HL-60 (cell line): ENCODE results near the gene FSIP1.

Experiments
- DNase-seq, 2 experiments: peaks; one replicate each; pipeline ENCODE4 v3.0.0-alpha.2; 2010 to 2020; ENCODE audit warnings: low read depth in 1 of 2, low spot score in 1 of 2
- H3K27ac ChIP-seq: fragments of 250-450 bp; sonication (Bioruptor Pico); replicated peaks from 2 replicates; pipeline ENCODE4 v1.5.1; 2020; ENCODE audit warnings: mild to moderate bottlenecking, moderate library complexity
- H3K27me3 ChIP-seq: fragments of 250-450 bp; sonication (Bioruptor Pico); 2 replicates; pipeline ENCODE4 v1.5.1; 2021; ENCODE audit warnings: mild to moderate bottlenecking, moderate library complexity; ENCODE audit not compliant: insufficient read depth, poor library complexity, severe bottlenecking
- H3K4me3 ChIP-seq: replicated peaks from 2 replicates; pipeline ENCODE4 v1.5.1; 2011; ENCODE audit warnings: mild to moderate bottlenecking, control low read depth, low read length; ENCODE audit not compliant: insufficient read depth
- GABPA ChIP-seq: IDR thresholded peaks from 2 replicates; pipeline ENCODE4 v1.6.1; 2012; ENCODE audit warnings: low read depth
- POLR2AphosphoS5 ChIP-seq: IDR thresholded peaks from 2 replicates; pipeline ENCODE4 v1.6.1; 2012; ENCODE audit warnings: low read depth
- SPI1 ChIP-seq: IDR thresholded peaks from 2 replicates; pipeline ENCODE4 v1.6.1; 2012; ENCODE audit warnings: low read depth, mild to moderate bottlenecking, borderline replicate concordance
- TF ChIP-seq, protein P1 (sequence below): IDR thresholded peaks from 2 replicates; pipeline ENCODE4 v1.6.1; 2012; ENCODE audit warnings: low read depth; ENCODE audit not compliant: insufficient replicate concordance
- TF ChIP-seq, protein P2 (sequence below): IDR thresholded peaks from one replicate; pipeline ENCODE4 v1.5.1; 2011; ENCODE audit warnings: low read length, control low read depth, inconsistent platforms; ENCODE audit not compliant: insufficient read depth

FSIP1 gene

DNA sequence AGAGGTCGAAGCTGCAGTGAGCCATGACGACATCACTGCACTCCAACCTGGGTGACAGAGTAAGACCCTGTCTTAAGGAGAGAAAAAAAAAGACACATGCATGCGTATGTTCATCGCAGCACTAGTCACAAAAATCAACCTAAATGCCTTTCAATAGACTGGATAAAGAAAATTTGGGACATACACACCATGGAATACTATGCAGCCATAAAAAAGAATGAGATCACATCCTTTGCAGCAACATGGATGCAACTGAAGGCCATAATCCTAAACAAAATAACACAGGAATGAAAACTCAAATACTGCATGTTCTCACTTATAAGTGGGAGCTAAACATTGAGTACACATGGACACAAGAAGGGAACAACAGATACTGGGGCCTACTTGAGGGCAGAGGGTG, 53.1 kb downstream of the FSIP1 start:
- peaks cover 2% of the 10 kb centered on the region for H3K27me3 ChIP-seq
- TF ChIP-seq, protein P1, sequence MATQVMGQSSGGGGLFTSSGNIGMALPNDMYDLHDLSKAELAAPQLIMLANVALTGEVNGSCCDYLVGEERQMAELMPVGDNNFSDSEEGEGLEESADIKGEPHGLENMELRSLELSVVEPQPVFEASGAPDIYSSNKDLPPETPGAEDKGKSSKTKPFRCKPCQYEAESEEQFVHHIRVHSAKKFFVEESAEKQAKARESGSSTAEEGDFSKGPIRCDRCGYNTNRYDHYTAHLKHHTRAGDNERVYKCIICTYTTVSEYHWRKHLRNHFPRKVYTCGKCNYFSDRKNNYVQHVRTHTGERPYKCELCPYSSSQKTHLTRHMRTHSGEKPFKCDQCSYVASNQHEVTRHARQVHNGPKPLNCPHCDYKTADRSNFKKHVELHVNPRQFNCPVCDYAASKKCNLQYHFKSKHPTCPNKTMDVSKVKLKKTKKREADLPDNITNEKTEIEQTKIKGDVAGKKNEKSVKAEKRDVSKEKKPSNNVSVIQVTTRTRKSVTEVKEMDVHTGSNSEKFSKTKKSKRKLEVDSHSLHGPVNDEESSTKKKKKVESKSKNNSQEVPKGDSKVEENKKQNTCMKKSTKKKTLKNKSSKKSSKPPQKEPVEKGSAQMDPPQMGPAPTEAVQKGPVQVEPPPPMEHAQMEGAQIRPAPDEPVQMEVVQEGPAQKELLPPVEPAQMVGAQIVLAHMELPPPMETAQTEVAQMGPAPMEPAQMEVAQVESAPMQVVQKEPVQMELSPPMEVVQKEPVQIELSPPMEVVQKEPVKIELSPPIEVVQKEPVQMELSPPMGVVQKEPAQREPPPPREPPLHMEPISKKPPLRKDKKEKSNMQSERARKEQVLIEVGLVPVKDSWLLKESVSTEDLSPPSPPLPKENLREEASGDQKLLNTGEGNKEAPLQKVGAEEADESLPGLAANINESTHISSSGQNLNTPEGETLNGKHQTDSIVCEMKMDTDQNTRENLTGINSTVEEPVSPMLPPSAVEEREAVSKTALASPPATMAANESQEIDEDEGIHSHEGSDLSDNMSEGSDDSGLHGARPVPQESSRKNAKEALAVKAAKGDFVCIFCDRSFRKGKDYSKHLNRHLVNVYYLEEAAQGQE, result no peak
- TF ChIP-seq SPI1 (no peak), POLR2AphosphoS5 (no peak), GABPA (no peak)
- TF ChIP-seq, protein P2, sequence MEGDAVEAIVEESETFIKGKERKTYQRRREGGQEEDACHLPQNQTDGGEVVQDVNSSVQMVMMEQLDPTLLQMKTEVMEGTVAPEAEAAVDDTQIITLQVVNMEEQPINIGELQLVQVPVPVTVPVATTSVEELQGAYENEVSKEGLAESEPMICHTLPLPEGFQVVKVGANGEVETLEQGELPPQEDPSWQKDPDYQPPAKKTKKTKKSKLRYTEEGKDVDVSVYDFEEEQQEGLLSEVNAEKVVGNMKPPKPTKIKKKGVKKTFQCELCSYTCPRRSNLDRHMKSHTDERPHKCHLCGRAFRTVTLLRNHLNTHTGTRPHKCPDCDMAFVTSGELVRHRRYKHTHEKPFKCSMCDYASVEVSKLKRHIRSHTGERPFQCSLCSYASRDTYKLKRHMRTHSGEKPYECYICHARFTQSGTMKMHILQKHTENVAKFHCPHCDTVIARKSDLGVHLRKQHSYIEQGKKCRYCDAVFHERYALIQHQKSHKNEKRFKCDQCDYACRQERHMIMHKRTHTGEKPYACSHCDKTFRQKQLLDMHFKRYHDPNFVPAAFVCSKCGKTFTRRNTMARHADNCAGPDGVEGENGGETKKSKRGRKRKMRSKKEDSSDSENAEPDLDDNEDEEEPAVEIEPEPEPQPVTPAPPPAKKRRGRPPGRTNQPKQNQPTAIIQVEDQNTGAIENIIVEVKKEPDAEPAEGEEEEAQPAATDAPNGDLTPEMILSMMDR, result no peak
- H3K27ac ChIP-seq, result no peak overlapping the region
- no peak for DNase-seq
- H3K4me3 ChIP-seq, result no peak overlapping the region

DNA sequence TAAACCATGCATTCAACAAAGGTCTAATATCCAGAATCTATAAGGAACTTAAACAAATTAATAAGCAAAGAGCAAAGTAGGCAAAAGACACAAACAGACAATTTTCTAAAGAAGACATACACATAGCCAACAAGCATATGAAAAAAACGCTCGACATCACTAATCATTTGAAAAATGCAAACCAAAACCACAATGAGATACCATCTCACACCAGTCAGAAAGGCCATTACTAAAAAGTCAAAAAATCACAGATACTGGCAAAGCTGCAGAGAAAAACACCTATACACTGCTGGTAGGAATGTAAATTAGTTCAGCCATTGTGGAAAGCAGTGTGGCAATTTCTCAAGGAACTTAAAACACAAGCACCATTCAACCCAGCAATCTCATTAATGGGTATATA, 53.8 kb downstream of the FSIP1 start:
- Histone ChIP-seq H3K27me3 (peaks cover 2% of the 10 kb centered on the region), H3K4me3 (no peak overlapping the region), H3K27ac (no peak overlapping the region)
- no peak for DNase-seq
- TF ChIP-seq GABPA (no peak), SPI1 (no peak), POLR2AphosphoS5 (no peak)
- TF ChIP-seq, protein P1, result no peak
- TF ChIP-seq, protein P2, result no peak

DNA sequence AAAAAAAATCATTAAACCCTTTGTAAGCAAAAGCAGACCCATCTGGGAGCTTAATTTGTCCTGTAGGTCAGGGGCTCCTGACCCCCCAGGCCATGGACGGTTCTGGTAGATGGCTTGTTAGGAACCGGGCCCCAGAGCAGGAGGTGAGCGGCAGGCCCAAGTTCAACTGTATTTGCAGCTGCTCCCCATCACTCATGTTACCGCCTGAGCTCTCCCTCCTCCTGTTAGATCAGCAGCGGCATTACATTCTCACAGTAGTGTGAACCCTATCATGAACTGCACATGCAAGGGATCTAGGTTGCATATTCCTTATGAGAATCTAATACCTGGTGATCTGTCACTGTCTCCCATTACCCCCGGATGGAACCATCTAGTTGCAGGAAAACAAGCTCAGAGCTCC, 60.7 kb downstream of the FSIP1 start:
- TF ChIP-seq POLR2AphosphoS5 (no peak), GABPA (no peak), SPI1 (no peak)
- TF ChIP-seq, protein P1, result no peak
- TF ChIP-seq, protein P2, result no peak
- Histone ChIP-seq H3K4me3 (no peak overlapping the region), H3K27me3 (peaks cover 2% of the 10 kb centered on the region), H3K27ac (no peak overlapping the region)
- DNase-seq, result no peak
